Measurements from ENCODE around the gene CDK14. TPM values are rescaled to one million over a fixed set of nuclear protein-coding genes. Genes with fewer than 3 reads are reported as not detected.

CDK14 gene
- total and polyA plus RNA-seq, 4 donors: 4.2 to 12.4 (median 7.4) TPM

DNA sequence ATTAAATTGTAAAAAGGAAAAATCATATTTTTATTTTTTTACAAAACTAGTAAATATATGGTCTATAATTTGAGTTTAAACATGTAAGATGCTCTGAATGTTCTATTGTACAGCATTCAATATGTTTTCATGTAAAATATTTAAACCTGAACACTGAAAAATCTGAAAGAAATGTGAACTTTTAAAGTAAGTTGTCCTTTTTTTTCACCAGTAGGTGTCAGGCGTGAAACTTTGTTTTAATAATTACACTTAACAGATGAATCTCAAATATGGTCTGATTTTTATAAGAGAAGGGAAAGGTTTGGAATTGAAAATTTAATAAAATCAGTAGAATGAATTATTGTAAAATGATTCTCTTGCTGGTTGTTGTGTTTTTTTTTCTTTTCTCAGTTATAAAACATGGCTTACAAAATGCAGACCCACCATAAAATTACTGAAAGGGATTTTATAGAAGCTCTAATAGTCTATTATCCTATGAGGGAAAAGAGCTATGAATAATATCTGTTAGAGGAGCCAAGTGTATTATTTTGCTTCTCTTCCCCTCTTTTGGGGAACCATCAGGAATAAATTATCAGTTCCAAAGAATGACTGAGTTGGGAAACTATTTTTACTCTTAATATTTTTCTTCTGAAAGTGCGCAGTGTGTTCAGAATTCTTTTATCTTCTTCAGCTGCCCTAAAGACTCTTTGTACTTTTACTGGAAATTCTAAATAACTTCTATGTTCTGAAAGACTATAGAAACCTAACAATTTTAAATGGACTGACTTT lies 450.4 kb downstream of the CDK14 start:
- Histone ChIP-seq H3K4me1 (ENCODE audit: control insufficient read depth in 4 of 4, insufficient read depth in 4 of 4, low read length in 3 of 4) (peaks cover 0 to 3% (median under 1%) of the 10 kb centered on the region in 4 donors), H3K27ac (ENCODE audit: low read depth in 1 of 2, low read length in 2 of 2) (no peak overlapping the region), H3K4me3 (ENCODE audit: low read depth in 1 of 3, low read length in 3 of 3) (no peak overlapping the region), H3K9ac (ENCODE audit: low read depth in 1 of 2, low read length in 2 of 2) (no peak overlapping the region), H3K27me3 (ENCODE audit: control insufficient read depth in 4 of 4, insufficient read depth in 4 of 4, low read length in 3 of 4) (no peaks in the 10 kb centered on the region), H3K36me3 (ENCODE audit: control insufficient read depth in 4 of 4, insufficient read depth in 3 of 4, low read depth in 1 of 4, low read length in 3 of 4) (no peaks in the 10 kb centered on the region), H3K9me3 (ENCODE audit: control insufficient read depth in 4 of 4, low read length in 3 of 4) (no peaks in the 10 kb centered on the region)
- DNase-seq (ENCODE audit: low spot score): no peak
- peak; percentile 9 to 28 for TF ChIP-seq RAD21 (IDR thresholded peaks at IDR 0.05)
- TF ChIP-seq YY1 (IDR thresholded peaks at IDR 0.05): no peak
- no peak for TF ChIP-seq FOXA1 (IDR thresholded peaks at IDR 0.05)
- TF ChIP-seq, protein P1, sequence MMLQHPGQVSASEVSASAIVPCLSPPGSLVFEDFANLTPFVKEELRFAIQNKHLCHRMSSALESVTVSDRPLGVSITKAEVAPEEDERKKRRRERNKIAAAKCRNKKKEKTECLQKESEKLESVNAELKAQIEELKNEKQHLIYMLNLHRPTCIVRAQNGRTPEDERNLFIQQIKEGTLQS (IDR thresholded peaks at IDR 0.05): no peak
- TF ChIP-seq EGR1 (IDR thresholded peaks at IDR 0.05; ENCODE audit: low read depth in 2 of 2): no peak
- no peak for TF ChIP-seq GABPA (IDR thresholded peaks at IDR 0.05 in 1 of 2, conservative IDR thresholded peaks at IDR 0.05 in 1 of 2)
- WGBS: 90% methylated on average over 2 of the region's 2 CpGs

GRCh38 chr7:91047636-91048035 lies 451.5 kb downstream of the CDK14 start:
- Histone ChIP-seq H3K27me3 (ENCODE audit: control insufficient read depth in 4 of 4, insufficient read depth in 4 of 4, low read length in 3 of 4) (no peaks in the 10 kb centered on the region), H3K36me3 (ENCODE audit: control insufficient read depth in 4 of 4, insufficient read depth in 3 of 4, low read depth in 1 of 4, low read length in 3 of 4) (no peaks in the 10 kb centered on the region), H3K4me3 (ENCODE audit: low read depth in 1 of 3, low read length in 3 of 3) (no peak overlapping the region), H3K4me1 (ENCODE audit: control insufficient read depth in 4 of 4, insufficient read depth in 4 of 4, low read length in 3 of 4) (peaks cover 0 to 3% (median 0%) of the 10 kb centered on the region in 4 donors), H3K9ac (ENCODE audit: low read depth in 1 of 2, low read length in 2 of 2) (no peak overlapping the region), H3K9me3 (ENCODE audit: control insufficient read depth in 4 of 4, low read length in 3 of 4) (no peaks in the 10 kb centered on the region), H3K27ac (ENCODE audit: low read depth in 1 of 2, low read length in 2 of 2) (no peak overlapping the region)
- 95% methylated on average over 2 of the region's 2 CpGs for WGBS
- TF ChIP-seq TAF1 (conservative IDR thresholded peaks at IDR 0.05): no peak
- TF ChIP-seq GABPA (IDR thresholded peaks at IDR 0.05 in 1 of 2, conservative IDR thresholded peaks at IDR 0.05 in 1 of 2): no peak
- TF ChIP-seq RAD21 (IDR thresholded peaks at IDR 0.05): no peak
- no peak for TF ChIP-seq HNF4A (conservative IDR thresholded peaks at IDR 0.05)
- TF ChIP-seq NR2F2 (IDR thresholded peaks at IDR 0.05): no peak
- TF ChIP-seq, protein P1 (IDR thresholded peaks at IDR 0.05): no peak
- no peak for TF ChIP-seq EGR1 (IDR thresholded peaks at IDR 0.05; ENCODE audit: low read depth in 2 of 2)
- no peak for TF ChIP-seq RXRA (IDR thresholded peaks at IDR 0.05)
- TF ChIP-seq, protein P2, sequence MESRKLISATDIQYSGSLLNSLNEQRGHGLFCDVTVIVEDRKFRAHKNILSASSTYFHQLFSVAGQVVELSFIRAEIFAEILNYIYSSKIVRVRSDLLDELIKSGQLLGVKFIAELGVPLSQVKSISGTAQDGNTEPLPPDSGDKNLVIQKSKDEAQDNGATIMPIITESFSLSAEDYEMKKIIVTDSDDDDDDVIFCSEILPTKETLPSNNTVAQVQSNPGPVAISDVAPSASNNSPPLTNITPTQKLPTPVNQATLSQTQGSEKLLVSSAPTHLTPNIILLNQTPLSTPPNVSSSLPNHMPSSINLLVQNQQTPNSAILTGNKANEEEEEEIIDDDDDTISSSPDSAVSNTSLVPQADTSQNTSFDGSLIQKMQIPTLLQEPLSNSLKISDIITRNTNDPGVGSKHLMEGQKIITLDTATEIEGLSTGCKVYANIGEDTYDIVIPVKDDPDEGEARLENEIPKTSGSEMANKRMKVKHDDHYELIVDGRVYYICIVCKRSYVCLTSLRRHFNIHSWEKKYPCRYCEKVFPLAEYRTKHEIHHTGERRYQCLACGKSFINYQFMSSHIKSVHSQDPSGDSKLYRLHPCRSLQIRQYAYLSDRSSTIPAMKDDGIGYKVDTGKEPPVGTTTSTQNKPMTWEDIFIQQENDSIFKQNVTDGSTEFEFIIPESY (IDR thresholded peaks at IDR 0.05): no peak
- no peak for TF ChIP-seq JUND (IDR thresholded peaks at IDR 0.05)
- TF ChIP-seq SP1 (IDR thresholded peaks at IDR 0.05): no peak
- no peak for TF ChIP-seq CTCF (IDR thresholded peaks at IDR 0.05; ENCODE audit: low read depth, low read length, missing input control)
- no peak for TF ChIP-seq FOXA2 (IDR thresholded peaks at IDR 0.05)
- no peak for TF ChIP-seq REST (IDR thresholded peaks at IDR 0.05)
- DNase-seq (ENCODE audit: low spot score): no peak
